GM19468 (cell line): ENCODE data around the gene CCDC92.
"Not testable (repeated sequence)": the region's sequence is repeated elsewhere in the genome, so short reads cannot be mapped to it uniquely, and the experiment has no call there.

Source experiments
- ATAC-seq: cut with Tn5 transposase; IDR thresholded peaks from one replicate; pipeline ENCODE4 v1.9.1; 2021; ENCODE audit warnings: mild to moderate bottlenecking, moderate library complexity, moderate number of reproducible peaks; ENCODE audit not compliant: unreplicated experiment; ENCODE audit errors: extremely low read depth

Gene CCDC92

GRCh38 chr12:123912415-123913380 is 59.9 kb downstream of the CCDC92 start:
- ATAC-seq = no peak

DNA sequence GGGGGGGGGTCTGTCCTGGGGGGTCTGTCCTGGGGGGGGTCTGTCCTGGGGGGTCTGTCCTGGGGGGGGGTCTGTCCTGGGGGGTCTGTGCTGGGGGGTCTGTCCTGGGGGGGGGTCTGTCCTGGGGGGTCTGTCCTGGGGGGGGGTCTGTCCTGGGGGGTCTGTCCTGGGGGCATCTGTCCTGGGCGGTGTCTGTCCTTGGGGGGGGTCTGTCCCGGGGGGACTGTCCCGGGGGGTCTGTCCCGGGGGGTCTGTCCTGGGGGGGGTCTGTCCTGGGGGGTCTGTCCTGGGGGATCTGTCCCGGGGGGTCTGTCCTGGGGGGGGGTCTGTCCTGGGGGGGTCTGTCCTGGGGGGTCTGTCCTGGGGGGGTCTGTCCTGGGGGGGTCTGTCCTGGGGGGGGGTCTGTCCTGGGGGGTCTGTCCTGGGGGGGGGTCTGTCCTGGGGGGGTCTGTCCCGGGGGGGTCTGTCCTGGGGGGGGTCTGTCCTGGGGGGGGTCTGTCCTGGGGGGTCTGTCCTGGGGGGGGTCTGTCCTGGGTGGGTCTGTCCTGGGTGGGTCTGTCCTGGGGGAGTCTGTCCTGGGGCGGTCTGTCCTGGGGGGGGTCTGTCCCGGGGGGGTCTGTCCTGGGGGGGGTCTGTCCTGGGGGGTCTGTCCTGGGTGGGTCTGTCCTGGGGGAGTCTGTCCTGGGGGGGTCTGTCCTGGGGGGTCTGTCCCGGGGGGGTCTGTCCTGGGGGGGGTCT is 60.8 kb downstream of the CCDC92 start:
- ATAC-seq = not testable (repeated sequence)

- ATAC-seq = no peak
Measured at GRCh38 chr12:123910761-123911193, 61.9 kb downstream of the CCDC92 start.

DNA sequence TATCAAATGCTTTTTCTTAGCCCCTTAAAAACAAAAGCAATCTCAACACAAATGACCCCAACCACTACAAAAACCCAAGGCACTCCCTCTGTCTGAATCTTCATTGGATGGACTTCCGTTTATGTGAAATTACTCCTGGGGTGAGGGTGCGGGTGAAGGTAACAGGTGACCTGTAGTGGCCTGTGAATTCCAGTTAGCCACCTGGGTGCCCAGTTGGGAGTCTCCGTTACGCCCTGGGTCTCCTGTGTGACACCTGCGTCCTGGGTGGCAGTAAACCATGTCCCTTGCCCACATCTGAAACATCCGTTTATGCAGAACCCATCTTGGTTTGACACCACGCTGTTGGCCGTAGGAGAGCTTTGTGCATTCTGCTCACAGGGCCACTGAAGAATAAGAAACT is 62.6 kb downstream of the CCDC92 start:
- no peak for ATAC-seq

GRCh38 chr12:123908884-123909725 is 63.5 kb downstream of the CCDC92 start:
- no peak for ATAC-seq

DNA sequence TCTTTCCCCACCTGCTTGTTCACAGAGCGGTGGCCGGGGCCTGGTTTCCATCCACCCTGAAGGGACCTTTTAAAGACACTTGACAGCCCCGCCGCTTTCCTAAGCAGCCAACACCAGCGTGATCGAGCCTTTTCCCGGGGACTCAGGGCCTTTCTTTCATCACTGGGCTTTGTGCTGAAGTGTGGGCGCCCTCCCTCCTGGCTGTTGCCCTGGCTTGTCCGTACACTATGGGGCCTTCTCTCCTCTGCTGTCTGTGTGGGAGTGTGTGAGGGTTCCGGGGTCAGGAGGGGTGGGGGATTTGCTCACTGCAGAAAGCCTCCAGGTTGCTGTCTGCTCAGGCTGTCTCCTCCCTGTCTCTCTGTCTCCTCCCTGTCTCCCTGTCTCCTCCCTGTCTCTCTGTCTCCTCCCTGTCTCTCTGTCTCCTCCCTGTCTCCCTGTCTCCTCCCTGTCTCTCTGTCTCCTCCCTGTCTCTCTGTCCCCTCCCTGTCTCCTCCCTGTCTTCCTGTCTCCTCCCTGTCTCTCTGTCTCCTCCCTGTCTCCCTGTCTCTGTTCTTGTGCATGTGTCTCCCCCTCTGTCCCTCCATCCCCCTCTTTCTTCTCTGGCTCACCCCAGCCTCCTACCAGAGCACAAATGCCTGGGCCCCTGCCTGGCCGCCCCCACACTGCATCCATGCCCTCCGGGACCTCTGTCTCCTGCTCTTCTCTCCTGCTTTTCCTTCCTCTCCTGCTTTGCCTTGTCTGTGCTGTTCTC is 64.7 kb downstream of the CCDC92 start:
- ATAC-seq = no peak

- no peak for ATAC-seq
Measured at GRCh38 chr12:123906711-123907420, 65.8 kb downstream of the CCDC92 start.

- no peak for ATAC-seq
Measured at GRCh38 chr12:123905319-123905925, 67.2 kb downstream of the CCDC92 start.

- ATAC-seq = no peak
Measured at GRCh38 chr12:123903301-123904065, 69.1 kb downstream of the CCDC92 start.

DNA sequence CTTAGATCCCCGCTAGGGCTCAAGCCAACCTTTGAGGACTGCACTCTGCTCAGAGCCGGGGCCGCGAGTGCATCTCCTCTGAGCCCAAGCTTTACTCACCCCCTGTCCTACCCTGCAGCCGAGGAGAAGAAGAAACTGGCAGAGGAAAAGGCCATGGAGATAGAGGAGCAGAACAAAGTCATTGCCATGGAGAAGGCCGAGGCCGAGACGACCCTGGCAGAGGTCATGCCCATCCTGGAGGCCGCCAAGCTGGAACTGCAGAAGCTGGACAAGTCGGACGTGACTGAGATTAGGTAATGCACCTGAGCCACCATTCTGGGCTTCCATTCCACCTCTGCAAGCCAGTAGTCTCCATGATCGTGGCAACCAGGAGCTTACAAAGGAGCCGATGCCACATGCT is 69.8 kb downstream of the CCDC92 start:
- ATAC-seq = no peak

DNA sequence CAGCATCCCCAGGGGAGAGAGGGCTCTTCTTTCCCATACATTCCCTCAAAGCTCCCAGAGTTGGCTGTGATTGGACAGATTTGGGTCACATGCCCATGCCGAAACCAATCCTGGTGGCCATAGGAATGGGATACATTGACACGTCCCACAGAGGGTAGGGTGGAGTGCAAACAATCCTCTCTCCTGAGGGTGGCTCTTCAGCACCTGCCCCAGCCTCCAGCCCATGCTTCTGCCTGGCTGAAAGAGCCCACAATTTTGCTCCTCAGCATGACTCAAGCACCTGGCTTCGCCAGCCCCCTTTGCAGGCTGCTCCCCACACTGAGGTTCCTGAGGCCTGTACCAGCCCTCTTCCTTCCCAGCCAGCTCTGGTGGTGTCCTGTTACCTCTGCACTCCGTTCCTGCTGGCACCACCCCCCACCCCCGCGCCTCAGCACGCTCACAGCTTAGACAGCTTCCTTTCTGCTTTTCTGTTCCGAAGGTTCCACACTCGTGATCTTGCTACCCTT is 71.7 kb downstream of the CCDC92 start:
- no peak for ATAC-seq

DNA sequence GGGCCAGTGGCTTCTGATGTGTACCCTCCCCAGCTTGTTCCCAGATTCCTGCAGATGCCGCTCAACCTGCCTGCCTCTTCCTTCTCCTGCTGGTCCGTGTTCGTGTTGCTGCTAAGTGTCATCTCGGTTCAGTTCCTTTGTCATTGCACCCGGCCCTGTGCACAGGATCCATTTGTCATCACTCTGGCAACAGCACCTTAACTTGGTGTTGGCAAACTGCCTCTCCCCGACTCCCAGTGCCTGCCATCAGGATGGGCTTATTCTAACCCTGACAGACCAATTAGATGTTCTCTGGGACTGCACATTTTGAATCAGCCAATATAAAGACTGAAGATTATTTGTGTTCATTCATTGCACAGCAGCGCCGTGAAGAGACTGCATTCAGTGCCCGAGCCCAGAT is 73.3 kb downstream of the CCDC92 start:
- no peak for ATAC-seq

DNA sequence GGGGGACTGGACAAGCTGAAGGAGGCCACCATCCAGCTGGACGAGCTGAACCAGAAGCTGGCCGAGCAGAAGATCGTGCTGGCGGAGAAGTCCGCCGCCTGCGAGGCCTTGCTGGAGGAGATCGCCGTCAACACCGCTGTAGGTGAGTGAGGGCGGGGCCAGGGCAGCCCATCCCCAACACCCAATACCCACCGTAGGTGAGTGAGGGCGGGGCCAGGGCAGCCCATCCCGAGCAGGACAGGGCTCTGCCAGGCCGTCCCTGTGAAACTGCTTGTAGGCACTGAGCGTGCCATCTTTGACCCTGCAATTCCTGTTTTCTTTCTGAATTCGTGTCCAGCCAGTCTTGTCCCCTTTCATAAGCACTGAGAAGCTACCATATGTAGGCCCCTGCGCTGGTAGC is 74.0 kb downstream of the CCDC92 start:
- no peak for ATAC-seq

DNA sequence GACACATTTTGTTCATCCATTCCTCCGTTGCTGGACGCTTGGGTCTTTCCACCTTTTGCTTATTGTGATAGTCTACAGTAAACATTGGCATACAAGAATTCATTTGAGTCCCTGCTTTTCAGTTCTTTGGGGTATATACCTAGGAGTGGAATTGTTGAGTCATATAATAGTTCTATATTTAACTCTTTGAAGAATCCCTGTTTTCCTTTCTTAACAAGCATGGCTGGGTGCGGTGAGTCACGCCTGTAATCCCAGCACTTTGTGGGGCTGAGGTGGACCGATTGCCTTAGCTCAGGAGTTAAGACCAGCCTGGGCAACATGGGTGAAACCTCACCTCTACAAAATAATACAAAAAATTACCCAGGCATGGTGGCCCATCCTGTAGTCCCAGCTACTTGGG is 75.4 kb downstream of the CCDC92 start:
- ATAC-seq = no peak

DNA sequence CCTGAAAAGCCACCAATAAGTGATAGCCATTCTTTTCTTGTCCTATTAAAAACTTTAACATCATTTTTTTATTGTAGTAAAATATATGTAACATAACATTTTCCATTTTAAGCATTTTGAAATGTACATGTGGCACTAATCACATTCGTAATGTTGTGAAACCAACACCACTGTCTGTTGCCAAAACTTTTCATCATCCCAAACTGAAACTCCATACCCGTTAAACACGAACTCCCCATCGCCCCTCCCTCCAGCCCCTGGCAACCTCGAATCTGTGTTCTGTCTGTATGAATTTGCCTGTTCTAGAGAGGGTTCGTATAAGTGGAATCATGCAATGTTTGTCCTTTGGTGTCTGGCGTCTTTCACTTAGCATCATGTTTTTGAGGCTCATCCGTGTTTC is 75.9 kb downstream of the CCDC92 start:
- ATAC-seq = no peak

- ATAC-seq = no peak
Measured at GRCh38 chr12:123895451-123895850, 77.2 kb downstream of the CCDC92 start.

DNA sequence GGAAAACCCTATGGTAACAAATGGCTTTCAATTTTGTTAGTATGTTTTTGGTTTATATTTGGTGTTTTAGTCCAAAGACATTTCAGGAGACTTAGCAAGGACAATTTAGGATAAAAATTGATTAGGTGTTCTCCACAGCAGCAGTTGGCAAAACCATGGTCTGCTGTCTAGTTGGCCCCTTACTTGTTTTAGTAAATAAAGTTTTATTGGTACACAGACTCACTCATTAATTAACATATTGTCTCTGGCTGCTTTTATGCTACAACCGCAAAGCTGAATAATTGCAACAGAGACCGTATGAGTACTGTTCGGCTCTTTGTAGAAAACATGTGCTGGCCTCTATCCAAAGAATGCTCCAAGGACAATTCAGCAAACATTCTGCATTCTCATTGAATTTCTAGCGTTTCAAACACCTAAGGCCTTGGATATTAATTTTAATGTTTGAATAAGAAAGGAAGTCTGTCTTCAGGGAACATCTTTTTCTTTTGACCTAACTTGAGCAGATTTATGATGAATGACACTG is 77.7 kb downstream of the CCDC92 start:
- ATAC-seq = no peak

GRCh38 chr12:123893276-123893675 is 79.4 kb downstream of the CCDC92 start:
- ATAC-seq = no peak
